Measurements from ENCODE around the gene SRF. TPM values are rescaled to one million over a fixed set of nuclear protein-coding genes. Genes with fewer than 3 reads are reported as not detected.

SRF gene
- total RNA-seq, 2 experiments from 2014 or later = 34.4 to 36.0 TPM

GRCh38 chr6:43181621-43181941 lies 10.5 kb downstream of the SRF start:
- no peak for ATAC-seq (ENCODE audit: low read depth)
- POLR2A ChIA-PET = interaction anchor here (0.6 to 2.7 kb wide), 7 partner anchors 9 to 1017 kb away, joined by 3 to 22 read pairs (median 3); partner anchors contain the start of genes CNPY3, PEX6 and SRF
- peaks cover 27% of the 10 kb centered on the region for H3K36me3 Mint-ChIP-seq
- peak overlapping the region; percentile 94 for H3K27ac Mint-ChIP-seq
- no peaks in the 10 kb centered on the region for H3K9me3 Mint-ChIP-seq
- H3K27me3 Mint-ChIP-seq = no peaks in the 10 kb centered on the region
- peaks cover 35% of the 10 kb centered on the region for H3K4me1 Mint-ChIP-seq
- H3K4me3 Mint-ChIP-seq = peak overlapping the region; percentile 99
- no peak for DNase-seq

DNA sequence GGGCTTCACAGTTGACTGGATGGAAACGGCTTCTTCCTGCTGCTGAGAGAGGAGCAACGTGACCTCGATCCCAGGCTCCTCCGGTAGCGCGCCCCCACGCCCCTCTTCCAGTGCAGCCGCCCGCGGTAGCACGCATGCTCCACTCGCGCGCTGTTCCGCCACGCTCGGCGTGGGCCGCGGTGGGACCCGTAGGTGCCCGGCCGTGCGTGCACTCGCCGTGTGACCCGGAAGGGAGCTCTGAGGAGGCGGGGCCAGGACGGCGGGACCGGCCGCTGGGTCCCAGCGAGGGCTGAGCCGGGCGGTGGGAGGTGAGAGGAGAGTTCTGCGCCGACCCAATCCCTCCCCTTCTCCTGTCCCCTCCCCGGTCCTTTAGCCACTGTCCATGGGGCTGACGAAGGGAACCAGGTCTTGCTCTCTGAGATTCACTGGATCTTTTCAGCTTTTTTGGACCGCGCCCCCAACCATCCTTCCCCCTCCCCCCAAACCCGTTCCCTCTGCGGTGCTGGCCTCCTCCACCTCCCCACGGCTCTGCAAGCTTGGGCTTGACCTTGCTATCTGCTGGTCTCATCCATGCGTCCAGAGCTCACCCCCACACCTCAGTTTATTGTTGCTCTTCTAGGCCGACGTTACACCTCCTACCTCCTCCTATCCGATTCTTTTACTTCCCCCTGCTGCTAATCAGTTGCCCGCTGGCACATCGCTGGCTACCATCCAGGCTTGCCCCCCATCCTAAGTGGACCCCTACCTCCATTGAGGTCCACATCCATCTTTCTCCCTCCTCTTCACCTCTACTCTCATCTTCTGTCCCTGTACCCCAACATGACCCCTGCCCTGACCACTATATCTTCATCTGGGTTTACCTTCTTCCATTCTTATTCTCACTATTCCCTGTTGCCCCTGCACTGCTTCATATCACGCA lies 11.1 kb downstream of the SRF start, which contains the start of gene CUL9:
Gene CUL9, plus strand, starts transcription at position 255 of the 919 bp plus-strand sequence. CDS start 2,115 bp downstream, outside the sequence.
- DNase-seq (peak; percentile 89), ATAC-seq (ENCODE audit: low read depth) (peak; percentile 94)
- Mint-ChIP-seq H3K27ac (peak within 1 kb of the TSS; percentile 94), H3K4me1 (peaks cover 35% of the 10 kb centered on the region), H3K27me3 (no peaks in the 10 kb centered on the region), H3K9me3 (no peaks in the 10 kb centered on the region), H3K36me3 (peaks cover 28% of the 10 kb centered on the region), H3K4me3 (peak within 1 kb of the TSS; percentile 99)
- POLR2A ChIA-PET = interaction anchor here (0.6 to 2.7 kb wide), 11 partner anchors 10 to 1065 kb away, joined by 3 to 22 read pairs (median 3); partner anchors contain the start of genes CNPY3, DNPH1, HSP90AB1 and PEX6

GRCh38 chr6:43183441-43183840 lies 12.4 kb downstream of the SRF start:
- no peak for DNase-seq
- Mint-ChIP-seq H3K36me3 (peaks cover 27% of the 10 kb centered on the region), H3K27ac (peak overlapping the region; percentile 94), H3K27me3 (no peaks in the 10 kb centered on the region), H3K4me3 (peak overlapping the region; percentile 99), H3K4me1 (peaks cover 35% of the 10 kb centered on the region), H3K9me3 (no peaks in the 10 kb centered on the region)
- POLR2A ChIA-PET = interaction anchor here (1.2 to 2.7 kb wide), 3 partner anchors 11 to 46 kb away, joined by 3 to 22 read pairs (median 6); partner anchors contain the start of genes DNPH1 and SRF
- no peak for ATAC-seq (ENCODE audit: low read depth)

DNA sequence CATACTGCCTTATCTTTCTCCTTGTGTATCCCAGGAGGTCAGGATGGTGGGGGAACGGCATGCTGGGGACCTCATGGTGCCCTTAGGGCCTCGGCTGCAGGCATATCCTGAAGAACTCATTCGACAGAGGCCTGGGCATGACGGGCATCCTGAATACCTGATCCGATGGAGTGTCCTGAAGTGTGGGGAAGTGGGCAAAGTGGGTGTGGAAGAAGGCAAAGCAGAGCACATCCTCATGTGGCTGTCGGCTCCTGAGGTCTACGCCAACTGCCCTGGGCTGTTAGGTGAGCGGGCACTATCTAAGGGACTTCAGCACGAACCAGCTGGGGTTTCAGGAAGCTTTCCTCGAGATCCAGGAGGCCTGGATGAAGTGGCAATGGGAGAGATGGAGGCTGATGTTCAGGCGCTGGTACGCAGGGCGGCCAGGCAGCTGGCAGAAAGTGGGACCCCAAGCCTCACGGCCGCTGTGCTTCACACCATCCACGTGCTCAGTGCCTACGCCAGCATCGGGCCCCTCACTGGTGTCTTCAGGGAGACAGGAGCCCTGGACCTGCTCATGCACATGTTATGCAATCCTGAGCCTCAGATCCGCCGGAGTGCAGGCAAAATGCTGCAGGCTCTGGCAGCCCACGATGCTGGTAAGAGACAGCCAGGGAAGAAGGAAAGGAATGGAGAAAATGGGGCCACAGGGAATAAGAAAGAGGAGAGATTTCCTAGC lies 13.4 kb downstream of the SRF start:
- Mint-ChIP-seq H3K9me3 (no peaks in the 10 kb centered on the region), H3K27me3 (no peaks in the 10 kb centered on the region), H3K4me1 (peaks cover 35% of the 10 kb centered on the region), H3K36me3 (peaks cover 23% of the 10 kb centered on the region), H3K27ac (peak overlapping the region; percentile 60), H3K4me3 (peak overlapping the region; percentile 52)
- ATAC-seq (ENCODE audit: low read depth) (no peak), DNase-seq (no peak)
- POLR2A ChIA-PET = interaction anchor here (0.9 to 1.5 kb wide), 3 partner anchors 10 to 131 kb away, joined by 3 to 5 read pairs (median 3); partner anchors contain the start of gene CUL7

DNA sequence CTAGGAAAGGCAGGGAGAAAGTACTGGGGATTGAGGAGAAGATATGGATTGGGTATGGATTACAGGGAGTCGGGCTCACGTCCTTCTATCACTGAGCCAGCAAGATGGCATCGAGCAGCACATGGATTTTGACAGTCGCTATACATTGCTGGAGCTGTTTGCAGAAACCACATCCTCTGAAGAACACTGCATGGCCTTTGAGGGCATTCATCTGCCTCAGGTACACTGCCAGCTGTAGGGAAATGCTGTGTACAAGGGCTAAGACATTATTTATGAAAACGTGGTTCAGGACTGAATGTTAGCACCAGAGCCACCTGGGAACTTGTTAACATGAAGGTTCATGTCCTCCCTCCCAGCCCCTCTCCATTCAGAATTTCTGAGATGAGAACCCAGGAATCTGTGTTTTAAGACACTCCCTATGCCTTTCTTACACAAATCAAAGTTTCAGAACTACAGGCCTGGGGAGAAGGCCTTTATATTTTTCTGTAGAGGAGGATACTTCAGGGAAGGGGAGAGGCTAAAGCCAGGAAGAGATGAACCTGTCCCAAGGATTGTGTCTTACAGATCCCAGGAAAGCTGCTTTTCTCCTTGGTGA lies 14.4 kb downstream of the SRF start:
- POLR2A ChIA-PET = interaction anchor here (0.6 to 1.5 kb wide), 3 partner anchors 11 to 184 kb away, joined by 3 to 5 read pairs (median 3); partner anchors contain the start of genes DNPH1 and ZNF318
- Mint-ChIP-seq H3K4me1 (peaks cover 35% of the 10 kb centered on the region), H3K9me3 (no peaks in the 10 kb centered on the region), H3K4me3 (peak overlapping the region; percentile 20), H3K36me3 (peaks cover 23% of the 10 kb centered on the region), H3K27ac (peak overlapping the region; percentile 72), H3K27me3 (no peaks in the 10 kb centered on the region)
- peak; percentile 49 for ATAC-seq (ENCODE audit: low read depth)
- DNase-seq = peak; percentile 7

DNA sequence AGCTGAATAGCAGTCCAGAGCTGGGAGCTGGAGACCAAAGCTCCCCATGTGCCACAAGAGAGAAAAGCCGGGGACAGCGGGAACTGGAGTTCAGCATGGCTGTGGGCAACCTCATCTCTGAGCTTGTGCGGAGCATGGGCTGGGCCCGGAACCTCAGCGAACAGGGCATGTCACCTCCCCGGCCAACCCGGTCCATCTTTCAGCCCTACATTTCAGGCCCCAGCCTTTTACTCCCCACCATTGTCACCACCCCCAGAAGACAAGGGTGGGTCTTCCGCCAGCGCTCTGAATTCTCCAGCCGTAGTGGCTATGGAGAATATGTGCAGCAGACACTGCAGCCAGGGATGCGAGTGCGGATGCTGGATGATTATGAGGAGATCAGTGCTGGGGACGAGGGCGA lies 14.9 kb downstream of the SRF start:
- POLR2A ChIA-PET = interaction anchor here (0.6 to 0.9 kb wide), 2 partner anchors 43 to 184 kb away, joined by 3 read pairs; partner anchors contain the start of genes DNPH1 and ZNF318
- ATAC-seq (ENCODE audit: low read depth) (no peak), DNase-seq (peak; percentile 20)
- Mint-ChIP-seq H3K36me3 (peaks cover 23% of the 10 kb centered on the region), H3K9me3 (no peaks in the 10 kb centered on the region), H3K4me1 (peaks cover 36% of the 10 kb centered on the region), H3K27me3 (no peaks in the 10 kb centered on the region), H3K4me3 (no peak overlapping the region), H3K27ac (peak overlapping the region; percentile 17)

- H3K27me3 Mint-ChIP-seq = no peaks in the 10 kb centered on the region
- peaks cover 23% of the 10 kb centered on the region for H3K36me3 Mint-ChIP-seq
- no peak overlapping the region for H3K4me3 Mint-ChIP-seq
- ATAC-seq (ENCODE audit: low read depth) (no peak), DNase-seq (no peak)
- H3K27ac Mint-ChIP-seq = peak overlapping the region; percentile 17
- H3K4me1 Mint-ChIP-seq = peaks cover 31% of the 10 kb centered on the region
- H3K9me3 Mint-ChIP-seq = no peaks in the 10 kb centered on the region
- POLR2A ChIA-PET = interaction anchor here (0.5 kb wide), 1 partner anchor 381 kb away, joined by 3 read pairs; no protein-coding TSS in a partner anchor
Measured at GRCh38 chr6:43186706-43187105, 15.6 kb downstream of the SRF start.

- DNase-seq = peak; percentile 15
- Mint-ChIP-seq H3K27me3 (no peaks in the 10 kb centered on the region), H3K36me3 (peaks cover 23% of the 10 kb centered on the region), H3K9me3 (no peaks in the 10 kb centered on the region), H3K4me3 (no peak overlapping the region), H3K4me1 (peaks cover 25% of the 10 kb centered on the region), H3K27ac (no peak overlapping the region)
- POLR2A ChIA-PET = no interaction called here
- no peak for ATAC-seq (ENCODE audit: low read depth)
Measured at GRCh38 chr6:43187821-43188220, 16.8 kb downstream of the SRF start.

DNA sequence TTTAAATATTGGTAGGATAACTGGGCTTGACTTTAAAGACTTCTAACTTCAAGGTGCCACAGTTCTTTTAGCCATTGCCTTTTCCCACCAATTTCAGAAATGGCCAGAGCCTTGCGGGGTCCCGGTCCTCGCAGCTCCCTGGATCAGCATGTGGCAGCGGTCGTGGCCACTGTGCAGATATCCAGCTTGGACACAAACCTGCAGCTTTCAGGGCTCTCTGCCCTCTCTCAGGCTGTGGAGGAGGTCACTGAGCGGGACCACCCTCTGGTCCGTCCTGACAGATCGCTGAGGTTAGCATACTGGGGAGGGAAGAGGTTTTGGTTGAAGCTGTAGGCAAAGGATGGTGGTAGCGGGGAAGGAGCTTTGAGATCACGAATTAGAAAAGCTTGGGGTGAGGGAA lies 17.4 kb downstream of the SRF start:
- POLR2A ChIA-PET = interaction anchor here (0.8 kb wide), 1 partner anchor 10 kb away, joined by 4 read pairs; no protein-coding TSS in a partner anchor
- Mint-ChIP-seq H3K4me1 (peaks cover 19% of the 10 kb centered on the region), H3K27me3 (no peaks in the 10 kb centered on the region), H3K36me3 (peaks cover 23% of the 10 kb centered on the region), H3K27ac (no peak overlapping the region), H3K4me3 (no peak overlapping the region), H3K9me3 (no peaks in the 10 kb centered on the region)
- ATAC-seq (ENCODE audit: low read depth) (no peak), DNase-seq (peak; percentile 16)

DNA sequence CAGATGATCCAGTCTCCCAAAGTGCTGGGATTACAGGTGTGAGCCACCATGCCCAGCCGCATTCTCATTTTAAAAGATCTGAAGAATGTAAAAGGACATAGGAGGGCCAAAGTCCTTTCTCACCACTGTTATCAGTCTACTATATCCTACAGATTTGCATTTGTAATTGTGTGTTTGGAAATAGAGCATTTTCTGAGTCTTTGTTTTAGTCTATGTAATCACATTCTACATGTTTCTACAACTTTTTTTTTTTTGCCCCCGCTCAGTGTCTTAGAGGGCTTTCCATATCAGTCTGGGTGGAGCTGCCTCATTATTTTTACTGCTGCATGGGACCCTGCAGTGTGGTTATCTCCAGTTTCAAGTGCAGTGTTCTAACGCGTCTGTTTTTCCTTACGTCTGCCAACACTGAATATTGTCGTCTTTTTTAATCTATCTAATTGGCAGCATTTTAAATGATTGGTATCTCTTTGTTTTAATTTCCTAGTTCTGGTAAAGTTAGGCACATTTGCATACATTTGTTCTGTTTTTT lies 18.8 kb downstream of the SRF start:
- DNase-seq = no peak
- POLR2A ChIA-PET = no interaction called here
- peaks cover 17% of the 10 kb centered on the region for H3K36me3 Mint-ChIP-seq
- H3K4me3 Mint-ChIP-seq = no peak overlapping the region
- no peaks in the 10 kb centered on the region for H3K27me3 Mint-ChIP-seq
- peaks cover 6% of the 10 kb centered on the region for H3K4me1 Mint-ChIP-seq
- H3K27ac Mint-ChIP-seq = no peak overlapping the region
- H3K9me3 Mint-ChIP-seq = no peaks in the 10 kb centered on the region
- no peak for ATAC-seq (ENCODE audit: low read depth)

- Mint-ChIP-seq H3K36me3 (peaks cover 9% of the 10 kb centered on the region), H3K9me3 (no peaks in the 10 kb centered on the region), H3K4me3 (no peak overlapping the region), H3K27me3 (no peaks in the 10 kb centered on the region), H3K4me1 (peaks cover 3% of the 10 kb centered on the region), H3K27ac (no peak overlapping the region)
- peak; percentile 21 for DNase-seq
- POLR2A ChIA-PET = no interaction called here
- ATAC-seq (ENCODE audit: low read depth) = no peak
Measured at GRCh38 chr6:43192911-43193310, 21.8 kb downstream of the SRF start.

DNA sequence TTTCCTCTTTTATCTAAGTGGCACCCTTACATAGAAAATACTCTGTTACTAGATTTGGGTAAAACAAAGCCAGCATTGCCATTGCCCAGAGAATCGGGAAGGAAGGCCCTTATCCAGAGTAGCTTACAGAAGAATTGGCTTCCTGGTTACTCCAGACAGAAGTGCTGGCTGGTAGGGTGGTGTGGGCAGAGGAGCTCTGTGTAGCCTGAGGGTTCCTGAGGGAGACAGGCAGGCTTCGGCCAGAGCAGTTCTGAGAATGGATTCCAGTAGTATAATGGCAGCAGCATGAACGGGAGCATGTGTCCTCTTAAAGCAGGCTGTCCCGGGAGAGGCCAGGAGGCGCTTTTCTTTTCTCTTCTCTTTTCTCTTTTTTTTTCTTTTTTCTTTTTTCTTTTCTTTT lies 22.9 kb downstream of the SRF start:
- peaks cover 4% of the 10 kb centered on the region for H3K36me3 Mint-ChIP-seq

More for the DNA sequence above, 22.9 kb downstream of the SRF start:
- POLR2A ChIA-PET = no interaction called here
- peak; percentile 17 for DNase-seq
- H3K4me3 Mint-ChIP-seq = no peak overlapping the region
- ATAC-seq (ENCODE audit: low read depth) = no peak
- no peaks in the 10 kb centered on the region for H3K9me3 Mint-ChIP-seq
- H3K4me1 Mint-ChIP-seq = peaks cover 3% of the 10 kb centered on the region
- H3K27me3 Mint-ChIP-seq = no peaks in the 10 kb centered on the region
- H3K27ac Mint-ChIP-seq = no peak overlapping the region
